ENCODE measurements around the gene EFNA5.

EFNA5 gene

DNA sequence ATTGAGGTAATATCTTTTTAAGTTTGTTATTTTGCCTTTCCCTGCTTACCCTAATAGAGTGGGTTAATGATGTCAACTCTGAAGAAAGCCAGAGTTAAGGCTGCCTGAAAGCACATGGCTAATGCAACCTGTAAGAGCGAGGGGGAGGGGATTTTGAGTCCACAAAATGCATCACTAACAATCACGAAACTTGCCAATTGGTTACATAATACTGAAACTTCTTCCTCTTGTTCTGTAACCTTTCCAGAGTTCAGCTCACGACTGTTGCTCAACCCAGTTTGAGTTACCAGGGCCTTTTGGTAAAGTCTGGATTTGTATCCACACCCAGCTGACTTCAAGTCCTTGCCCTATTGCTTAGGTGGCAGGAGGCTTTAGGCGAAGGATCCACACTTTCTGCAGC, 308.8 kb downstream of the EFNA5 start:
- peaks cover 47% of the 10 kb centered on the region for H3K4me1 ChIP-seq (ENCODE audit: insufficient read depth, low read length, severe bottlenecking)

DNA sequence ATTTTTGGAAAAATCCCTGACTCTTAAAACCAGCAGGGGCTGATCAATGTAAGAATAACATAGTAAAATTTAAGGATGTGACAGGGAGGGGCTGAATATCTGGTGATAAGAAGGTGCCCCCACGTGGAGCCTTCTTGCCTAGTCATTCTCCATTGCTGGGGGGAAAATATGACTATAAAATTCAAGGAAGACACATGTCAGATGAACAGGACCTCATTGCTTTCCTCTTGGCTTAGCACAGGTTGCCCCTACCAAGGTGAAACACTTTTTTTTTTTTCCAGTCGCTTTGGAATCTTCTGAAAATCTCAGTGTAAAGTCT, 310.9 kb downstream of the EFNA5 start:
- H3K4me2 ChIP-seq (ENCODE audit: low read length) = 0 out of 2 replicates have a peak overlapping the region, but pooled peaks have one; percentile 33
- no peak overlapping the region for H3K9ac ChIP-seq (ENCODE audit: low read length)
- no peak overlapping the region for H3K4me3 ChIP-seq (ENCODE audit: low read depth, low read length, poor library complexity, severe bottlenecking)
- H3K9me2 ChIP-seq (ENCODE audit: low read depth, low read length) = no peaks in the 10 kb centered on the region
- H3K27me3 ChIP-seq (ENCODE audit: insufficient read depth, low read length) = no peaks in the 10 kb centered on the region
- H4K20me1 ChIP-seq (ENCODE audit: insufficient read depth, low read length) = no peaks in the 10 kb centered on the region
- H2AFZ ChIP-seq (ENCODE audit: low read length) = peak overlapping the region; percentile 98; the same call in 1 of the 2 replicates
- H3K27ac ChIP-seq (ENCODE audit: low read depth, low read length, poor library complexity, severe bottlenecking) = peak overlapping the region; percentile 80
- H3F3A ChIP-seq (ENCODE audit: insufficient read depth, low read length) = no peaks in the 10 kb centered on the region
- TF ChIP-seq EZH2 (IDR thresholded peaks at IDR 0.05; ENCODE audit: borderline replicate concordance, low read length) = no peak
- TF ChIP-seq, protein P1, sequence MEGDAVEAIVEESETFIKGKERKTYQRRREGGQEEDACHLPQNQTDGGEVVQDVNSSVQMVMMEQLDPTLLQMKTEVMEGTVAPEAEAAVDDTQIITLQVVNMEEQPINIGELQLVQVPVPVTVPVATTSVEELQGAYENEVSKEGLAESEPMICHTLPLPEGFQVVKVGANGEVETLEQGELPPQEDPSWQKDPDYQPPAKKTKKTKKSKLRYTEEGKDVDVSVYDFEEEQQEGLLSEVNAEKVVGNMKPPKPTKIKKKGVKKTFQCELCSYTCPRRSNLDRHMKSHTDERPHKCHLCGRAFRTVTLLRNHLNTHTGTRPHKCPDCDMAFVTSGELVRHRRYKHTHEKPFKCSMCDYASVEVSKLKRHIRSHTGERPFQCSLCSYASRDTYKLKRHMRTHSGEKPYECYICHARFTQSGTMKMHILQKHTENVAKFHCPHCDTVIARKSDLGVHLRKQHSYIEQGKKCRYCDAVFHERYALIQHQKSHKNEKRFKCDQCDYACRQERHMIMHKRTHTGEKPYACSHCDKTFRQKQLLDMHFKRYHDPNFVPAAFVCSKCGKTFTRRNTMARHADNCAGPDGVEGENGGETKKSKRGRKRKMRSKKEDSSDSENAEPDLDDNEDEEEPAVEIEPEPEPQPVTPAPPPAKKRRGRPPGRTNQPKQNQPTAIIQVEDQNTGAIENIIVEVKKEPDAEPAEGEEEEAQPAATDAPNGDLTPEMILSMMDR (IDR thresholded peaks at IDR 0.05; ENCODE audit: low read length) = peak; percentile 31
- H3K9me3 ChIP-seq (ENCODE audit: low read length) = no peaks in the 10 kb centered on the region
- no peaks in the 10 kb centered on the region for H3K79me2 ChIP-seq (ENCODE audit: insufficient read depth, low read length)
- H3K4me1 ChIP-seq (ENCODE audit: insufficient read depth, low read length, severe bottlenecking) = peaks cover 31% of the 10 kb centered on the region
- H3K36me3 ChIP-seq (ENCODE audit: insufficient read depth, low read length) = no peaks in the 10 kb centered on the region

More for the DNA sequence above, 308.8 kb downstream of the EFNA5 start:
- TF ChIP-seq EZH2 (IDR thresholded peaks at IDR 0.05; ENCODE audit: borderline replicate concordance, low read length) = no peak
- TF ChIP-seq, protein P1 (IDR thresholded peaks at IDR 0.05; ENCODE audit: low read length) = no peak
- Histone ChIP-seq H3K9me3 (ENCODE audit: low read length) (no peaks in the 10 kb centered on the region), H3K9ac (ENCODE audit: low read length) (no peak overlapping the region), H3K9me2 (ENCODE audit: low read depth, low read length) (no peaks in the 10 kb centered on the region), H3K27me3 (ENCODE audit: insufficient read depth, low read length) (no peaks in the 10 kb centered on the region), H3K79me2 (ENCODE audit: insufficient read depth, low read length) (no peaks in the 10 kb centered on the region), H3K27ac (ENCODE audit: low read depth, low read length, poor library complexity, severe bottlenecking) (no peak overlapping the region), H3K36me3 (ENCODE audit: insufficient read depth, low read length) (no peaks in the 10 kb centered on the region), H3K4me3 (ENCODE audit: low read depth, low read length, poor library complexity, severe bottlenecking) (no peak overlapping the region), H2AFZ (ENCODE audit: low read length) (no peak overlapping the region), H3F3A (ENCODE audit: insufficient read depth, low read length) (no peaks in the 10 kb centered on the region), H3K4me2 (ENCODE audit: low read length) (no peak overlapping the region), H4K20me1 (ENCODE audit: insufficient read depth, low read length) (no peaks in the 10 kb centered on the region)

DNA sequence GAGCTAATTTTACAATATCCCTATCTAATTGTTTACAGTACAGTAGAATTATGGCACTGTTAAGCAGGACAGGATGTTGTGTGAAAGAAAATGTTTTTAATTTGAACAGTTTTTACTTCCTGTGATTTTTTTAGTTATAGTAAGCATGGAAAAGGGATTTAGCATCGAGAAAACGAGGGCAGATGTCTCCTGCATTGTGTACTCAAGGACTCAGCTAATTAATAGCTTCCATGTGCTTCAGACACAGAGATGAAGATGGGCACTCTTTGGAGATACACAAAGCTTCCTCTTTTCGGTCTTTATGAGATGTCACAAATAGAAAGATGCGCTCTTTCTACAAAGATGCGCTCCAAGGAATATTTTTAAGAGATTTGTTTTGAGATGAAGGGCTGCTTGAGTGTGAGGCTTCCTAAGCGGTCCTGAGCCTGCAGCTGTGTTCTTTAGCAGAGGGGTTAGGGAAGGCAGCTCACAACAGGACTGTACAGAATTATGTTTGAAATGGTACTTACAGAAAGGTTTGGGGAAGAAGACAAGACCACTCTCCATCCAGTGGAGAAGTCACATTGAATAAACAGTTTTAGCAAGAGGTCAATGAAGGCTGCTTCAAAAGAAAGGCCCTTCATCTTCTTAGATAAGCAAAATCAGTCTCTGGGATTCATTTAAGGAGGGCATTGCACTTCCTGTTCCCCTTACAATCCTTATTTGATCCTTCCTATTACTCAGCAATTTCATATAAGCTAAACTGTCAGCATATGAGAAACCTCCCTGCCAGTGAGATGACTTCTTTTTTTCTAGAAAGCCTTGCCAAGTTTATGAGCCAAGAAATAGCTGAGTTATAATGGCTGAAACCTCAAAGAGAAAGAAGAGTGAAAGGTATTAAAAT, 311.5 kb downstream of the EFNA5 start:
- Histone ChIP-seq H3K4me2 (ENCODE audit: low read length) (peak overlapping the region; percentile 33; the same call in 1 of the 2 replicates), H3K36me3 (ENCODE audit: insufficient read depth, low read length) (no peaks in the 10 kb centered on the region), H3K9ac (ENCODE audit: low read length) (no peak overlapping the region; the same call in 1 of the 2 replicates), H3K79me2 (ENCODE audit: insufficient read depth, low read length) (no peaks in the 10 kb centered on the region), H3K9me3 (ENCODE audit: low read length) (no peaks in the 10 kb centered on the region), H2AFZ (ENCODE audit: low read length) (peak overlapping the region; percentile 98), H3K27me3 (ENCODE audit: insufficient read depth, low read length) (no peaks in the 10 kb centered on the region), H4K20me1 (ENCODE audit: insufficient read depth, low read length) (no peaks in the 10 kb centered on the region), H3K4me1 (ENCODE audit: insufficient read depth, low read length, severe bottlenecking) (peaks cover 27% of the 10 kb centered on the region), H3F3A (ENCODE audit: insufficient read depth, low read length) (no peaks in the 10 kb centered on the region), H3K27ac (ENCODE audit: low read depth, low read length, poor library complexity, severe bottlenecking) (peak overlapping the region; percentile 80), H3K4me3 (ENCODE audit: low read depth, low read length, poor library complexity, severe bottlenecking) (no peak overlapping the region), H3K9me2 (ENCODE audit: low read depth, low read length) (no peaks in the 10 kb centered on the region)
- TF ChIP-seq, protein P1 (IDR thresholded peaks at IDR 0.05; ENCODE audit: low read length) = no peak
- no peak for TF ChIP-seq EZH2 (IDR thresholded peaks at IDR 0.05; ENCODE audit: borderline replicate concordance, low read length)

Data from OCI-LY1 (cell line).